GM12873 (cell line): ENCODE results near the gene TOMM7.

Experiments
- CTCF ChIP-seq: IDR thresholded peaks from 2 replicates; pipeline ENCODE4 v1.5.1; 2012; ENCODE audit warnings: low read depth, mild to moderate bottlenecking, moderate library complexity, low read length, control low read depth; ENCODE audit not compliant: insufficient read depth; ENCODE audit errors: missing control alignments

The TOMM7 gene

GRCh38 chr7:22832401-22832800 lies 9.8 kb upstream of the TOMM7 start:
- TF ChIP-seq CTCF, result no peak

DNA sequence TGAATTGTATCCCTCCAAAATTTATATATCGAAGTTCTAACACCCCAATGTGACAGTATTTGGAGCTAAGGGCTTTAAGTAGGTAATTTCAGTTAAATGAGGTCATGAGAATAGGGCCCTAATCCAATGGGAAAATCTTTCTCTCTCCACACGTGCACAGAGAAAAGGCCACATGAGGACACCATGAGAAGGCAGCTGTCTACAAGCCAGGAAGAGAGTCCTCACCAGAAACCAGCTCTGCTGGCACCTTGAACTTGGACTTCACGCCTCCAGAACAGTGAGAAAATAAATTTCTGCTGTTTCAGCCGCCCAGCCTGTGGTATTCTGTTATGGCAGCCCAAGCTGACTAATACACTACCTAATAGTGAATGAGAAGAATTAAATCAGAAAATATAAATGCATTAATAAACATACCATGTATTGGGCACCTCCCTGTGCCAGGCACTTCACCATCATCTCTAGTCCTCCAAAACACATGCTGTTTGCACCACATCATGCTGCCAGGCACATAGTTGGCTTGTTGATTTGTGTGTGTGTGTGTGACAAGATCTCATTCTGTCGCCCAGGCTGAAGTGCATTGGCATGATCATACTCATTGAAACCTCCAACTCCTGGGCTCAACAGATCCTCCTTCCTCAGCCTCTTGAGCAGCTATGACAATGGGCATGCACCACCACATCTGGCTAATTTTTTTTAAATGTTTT lies 9.1 kb upstream of the TOMM7 start:
- TF ChIP-seq CTCF, result no peak

DNA sequence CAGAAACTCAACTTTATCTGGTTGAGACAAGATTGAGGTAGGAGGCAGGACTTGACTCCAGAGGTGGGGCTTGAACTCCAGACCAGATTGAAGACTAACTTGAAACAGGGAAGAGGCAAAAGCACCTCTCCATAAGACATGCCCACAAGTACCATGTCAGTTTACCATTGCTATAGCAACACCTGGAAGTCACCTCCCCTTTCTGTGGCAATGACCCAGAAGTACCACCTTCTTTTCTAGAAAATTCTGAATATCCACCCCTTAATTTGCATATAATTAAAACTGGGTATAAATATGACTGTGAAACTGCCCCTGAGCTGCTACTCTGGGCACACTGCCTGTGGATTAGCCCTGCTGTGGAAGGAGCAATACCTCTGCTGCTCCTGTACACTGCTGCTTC lies 4.9 kb upstream of the TOMM7 start:
- no peak for TF ChIP-seq CTCF

DNA sequence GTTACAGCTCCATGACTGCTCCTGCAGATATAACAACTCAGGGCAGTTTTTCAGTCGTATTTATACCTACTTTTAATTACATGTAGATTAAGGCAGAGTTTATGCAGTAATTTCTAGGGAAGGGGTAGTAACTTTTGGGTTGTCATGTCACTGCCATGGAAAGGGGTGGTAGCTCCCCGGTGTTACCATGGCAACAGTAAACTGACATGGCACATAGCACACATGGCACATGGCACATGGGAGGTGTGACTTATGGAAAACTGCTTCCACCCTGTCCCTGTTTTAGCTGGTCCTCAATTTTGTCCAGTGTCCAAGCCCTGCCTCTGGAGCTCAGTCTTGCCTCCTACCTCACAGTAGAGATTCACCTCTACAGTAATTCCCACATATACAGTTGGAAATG lies 3.9 kb upstream of the TOMM7 start:
- no peak for TF ChIP-seq CTCF

DNA sequence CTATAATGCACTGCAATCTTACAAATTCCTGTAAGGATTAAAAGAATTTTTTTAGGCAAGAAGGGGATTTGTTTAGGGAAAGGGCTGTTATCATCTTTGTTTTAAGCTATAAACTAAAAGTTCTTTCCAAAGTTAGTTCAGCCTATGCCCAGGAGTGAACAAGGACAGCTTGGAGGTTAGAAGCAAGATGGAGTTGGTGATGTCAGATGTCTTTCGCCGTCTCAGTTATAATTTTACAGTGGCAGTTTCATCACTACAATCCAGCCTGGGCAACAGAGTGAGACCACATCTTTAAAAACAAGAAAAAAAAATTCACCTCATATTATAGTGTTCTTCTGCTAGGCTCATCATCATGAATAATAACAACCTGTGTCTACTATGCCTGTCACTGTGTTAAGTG lies 2.1 kb upstream of the TOMM7 start:
- TF ChIP-seq CTCF, result no peak

GRCh38 chr7:22823142-22823497 lies 471 bp upstream of the TOMM7 start:
- no peak for TF ChIP-seq CTCF

DNA sequence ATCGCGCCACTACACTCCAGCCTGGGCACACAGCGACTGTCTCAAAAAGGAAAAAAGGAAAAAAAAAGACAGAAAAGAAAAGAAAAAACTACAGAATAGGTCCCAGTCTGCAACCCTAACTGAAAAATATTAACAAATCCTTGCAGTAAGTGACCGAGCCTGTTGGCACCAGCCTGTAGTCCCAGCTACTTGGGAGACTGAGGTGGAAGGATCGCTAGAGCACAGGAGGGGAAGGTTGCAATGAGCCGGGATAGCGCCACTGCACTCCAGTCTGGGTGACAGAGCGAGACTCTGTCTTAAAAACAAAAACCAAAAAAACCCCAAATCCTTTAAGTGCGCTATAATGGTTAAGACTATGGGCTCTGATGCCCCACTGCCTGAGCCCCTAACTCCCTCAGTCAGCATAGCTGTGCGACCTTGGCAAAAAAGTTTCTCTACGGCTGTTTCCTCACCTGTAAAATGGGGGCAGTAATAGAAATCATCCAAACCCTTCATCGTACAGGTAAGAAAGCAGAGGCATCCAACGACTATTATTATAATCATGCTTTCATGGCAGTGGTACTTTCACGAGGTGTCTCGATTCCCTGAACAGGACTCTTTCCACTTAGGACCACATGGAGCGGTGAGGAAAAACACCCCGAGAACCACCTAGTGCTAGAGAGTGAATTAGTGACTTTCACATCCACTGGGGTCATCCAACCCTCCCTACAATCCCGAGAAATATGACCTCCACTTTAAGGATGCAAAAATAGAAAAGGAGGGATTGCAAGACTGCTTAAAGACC lies 755 bp downstream of the TOMM7 start:
- no peak for TF ChIP-seq CTCF
